GM12865 (cell line): ENCODE results near the gene VPS13D.

Source experiments
- DNase-seq: peaks from one replicate; pipeline ENCODE4 v3.0.0; 2010; ENCODE audit warnings: low read depth
- H3K4me3 ChIP-seq: 2 replicates; pipeline ENCODE4 v1.5.1; 2011; ENCODE audit warnings: mild to moderate bottlenecking, low read depth, low read length, control low read depth
- CTCF ChIP-seq: IDR thresholded peaks from 2 replicates; pipeline ENCODE4 v1.5.1; 2011; ENCODE audit warnings: low read length, control low read depth, low read depth, inconsistent platforms; ENCODE audit not compliant: insufficient read depth; ENCODE audit errors: missing control alignments

The VPS13D gene

GRCh38 chr1:12501661-12502060 is 271.8 kb downstream of the VPS13D start:
- no peak for DNase-seq
- H3K4me3 ChIP-seq: no peak overlapping the region
- TF ChIP-seq CTCF: no peak

- no peak for DNase-seq
- H3K4me3 ChIP-seq: no peak overlapping the region
- no peak for TF ChIP-seq CTCF
Observed at GRCh38 chr1:12502336-12503109, 272.7 kb downstream of the VPS13D start.

- TF ChIP-seq CTCF: no peak
- no peak overlapping the region for H3K4me3 ChIP-seq
- DNase-seq: no peak
Observed at GRCh38 chr1:12503709-12504108, 273.9 kb downstream of the VPS13D start.

GRCh38 chr1:12504601-12505000 is 274.8 kb downstream of the VPS13D start:
- H3K4me3 ChIP-seq: no peak overlapping the region
- no peak for DNase-seq
- no peak for TF ChIP-seq CTCF

- no peak for TF ChIP-seq CTCF
- no peak for DNase-seq
- H3K4me3 ChIP-seq: no peak overlapping the region
Observed at GRCh38 chr1:12505231-12505630, 275.4 kb downstream of the VPS13D start.

- no peak for TF ChIP-seq CTCF
- no peak for DNase-seq
- no peak overlapping the region for H3K4me3 ChIP-seq
Observed at GRCh38 chr1:12505639-12506280, 275.9 kb downstream of the VPS13D start.
